ENCODE data around the gene CLK1. TPM values are rescaled to one million over a fixed set of nuclear protein-coding genes. Genes with fewer than 3 reads are reported as not detected.

The CLK1 gene
- total RNA-seq, 2 experiments from 2014 or later = 164 to 169 TPM

DNA sequence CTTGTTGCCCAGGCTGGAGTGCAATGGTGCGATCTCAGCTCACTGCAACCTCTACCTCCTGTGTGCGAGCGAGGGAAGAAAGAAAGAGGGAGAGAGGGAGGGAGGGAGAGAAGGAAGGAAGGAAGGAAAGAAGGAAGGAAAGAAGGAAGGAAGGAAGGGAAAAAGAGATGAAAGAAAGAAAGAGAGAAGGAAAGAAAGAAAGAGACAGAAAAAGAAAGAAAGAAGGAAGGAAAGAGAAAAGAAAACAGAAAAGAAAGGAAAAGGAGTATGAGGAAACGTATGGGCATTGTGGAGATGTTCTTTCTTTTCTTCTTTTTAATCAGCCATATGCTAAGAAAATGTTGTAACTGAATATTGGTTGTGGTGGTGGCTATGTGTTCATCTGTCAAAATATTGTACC, 16.5 kb downstream of the CLK1 start:
- ChIA-PET CTCF (no interaction called here), POLR2A (interaction anchor here (1.8 to 2.5 kb wide), 3 partner anchors 11 to 29 kb away, joined by 6 to 18 read pairs (median 18); partner anchors contain the start of gene CLK1)
- H3K4me3 Mint-ChIP-seq = no peak overlapping the region
- no peak for DNase-seq
- H3K4me1 Mint-ChIP-seq = peaks cover 2% of the 10 kb centered on the region
- peaks cover 29% of the 10 kb centered on the region for H3K36me3 Mint-ChIP-seq (ENCODE audit: low read depth)
- H3K9me3 Mint-ChIP-seq = no peaks in the 10 kb centered on the region
- no peaks in the 10 kb centered on the region for H3K27me3 Mint-ChIP-seq
- H3K27ac Mint-ChIP-seq = no peak overlapping the region

DNA sequence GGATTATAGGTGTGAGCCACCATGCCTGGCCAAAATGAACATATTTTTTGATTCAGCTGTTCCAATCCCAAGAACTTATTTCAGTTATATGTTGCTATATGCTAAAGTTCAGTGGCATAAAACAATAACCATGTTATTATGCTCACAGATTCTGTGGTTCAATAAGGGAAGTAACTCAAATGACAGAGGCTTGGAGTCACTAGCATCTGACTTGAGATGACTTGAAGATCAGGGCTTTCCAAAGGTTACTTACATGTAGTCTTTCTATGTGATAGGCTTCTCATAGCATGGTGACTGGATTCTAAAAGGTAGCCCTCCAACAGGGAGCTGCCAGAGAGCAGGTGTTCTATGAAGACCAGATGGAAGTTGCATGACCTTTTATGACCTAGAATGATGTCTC, 17.2 kb downstream of the CLK1 start:
- peaks cover under 1% of the 10 kb centered on the region for H3K4me1 Mint-ChIP-seq
- no peak for DNase-seq
- no peak overlapping the region for H3K27ac Mint-ChIP-seq
- no peak overlapping the region for H3K4me3 Mint-ChIP-seq
- H3K27me3 Mint-ChIP-seq = no peaks in the 10 kb centered on the region
- peaks cover 22% of the 10 kb centered on the region for H3K36me3 Mint-ChIP-seq (ENCODE audit: low read depth)
- ChIA-PET POLR2A (interaction anchor here (2.9 kb wide), 1 partner anchor 20 kb away, joined by 15 read pairs; no protein-coding TSS in a partner anchor), CTCF (interaction anchor here (0.7 kb wide), 1 partner anchor 98 kb away, joined by 3 read pairs; no protein-coding TSS in a partner anchor)
- no peaks in the 10 kb centered on the region for H3K9me3 Mint-ChIP-seq

DNA sequence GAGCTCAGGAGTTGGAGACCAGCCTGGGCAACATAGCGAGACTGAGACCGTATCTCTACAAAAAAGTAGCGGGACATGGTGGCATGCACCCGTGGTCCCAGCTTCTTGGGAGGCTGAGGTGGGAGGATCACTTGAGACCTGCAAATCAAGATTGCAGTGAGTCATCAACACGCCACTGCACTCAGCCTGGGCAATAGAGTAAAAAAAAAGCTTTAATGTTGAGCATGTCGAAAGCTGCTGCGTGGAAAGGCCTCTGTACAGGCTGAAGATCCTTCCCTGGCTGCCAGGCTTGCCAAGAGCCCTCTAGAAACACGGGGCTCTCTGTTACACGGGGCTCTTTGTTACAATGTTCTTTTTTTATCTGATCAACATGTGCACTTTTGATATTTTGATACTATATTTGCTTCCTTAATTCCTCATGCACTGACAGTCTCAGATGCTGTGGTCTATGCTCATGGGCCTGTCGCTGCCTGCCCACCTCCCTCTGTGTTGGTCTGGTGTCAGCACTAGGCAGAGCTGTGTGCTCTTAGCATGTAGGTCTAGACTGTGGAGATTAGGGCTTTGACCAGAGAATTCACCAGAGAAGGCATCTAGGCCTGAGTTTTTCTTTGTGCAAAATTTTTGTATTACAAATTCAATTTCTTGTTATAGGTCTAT, 18.7 kb downstream of the CLK1 start:
- ChIA-PET POLR2A (interaction anchor here (0.7 to 2.9 kb wide), 5 partner anchors 11 to 42 kb away, joined by 4 to 15 read pairs (median 6); partner anchors contain the start of gene CLK1), CTCF (no interaction called here)
- Mint-ChIP-seq H3K36me3 (ENCODE audit: low read depth) (peaks cover 7% of the 10 kb centered on the region), H3K4me3 (no peak overlapping the region), H3K27ac (no peak overlapping the region), H3K4me1 (no peaks in the 10 kb centered on the region), H3K9me3 (no peaks in the 10 kb centered on the region), H3K27me3 (no peaks in the 10 kb centered on the region)
- no peak for DNase-seq

DNA sequence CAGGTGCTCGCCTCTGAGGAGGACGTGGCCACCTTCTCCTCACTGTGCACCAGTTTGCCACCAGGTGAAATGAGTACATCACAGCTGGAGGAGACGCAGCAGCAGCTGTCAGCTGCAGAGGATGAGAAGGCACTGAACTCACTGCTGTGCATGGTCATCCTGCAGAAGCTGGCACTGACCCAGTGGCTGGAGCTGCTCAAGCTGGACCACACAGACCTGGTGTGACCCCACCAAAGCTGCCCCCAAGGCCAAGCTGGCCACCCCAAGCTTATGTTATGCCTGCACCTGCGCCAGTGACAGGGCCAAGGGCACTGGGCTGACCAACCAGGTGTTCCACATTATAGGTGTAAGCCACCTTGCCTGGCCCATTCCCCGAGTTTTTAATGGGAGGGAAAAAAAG, 19.3 kb downstream of the CLK1 start:
- Mint-ChIP-seq H3K27me3 (no peaks in the 10 kb centered on the region), H3K27ac (no peak overlapping the region), H3K4me1 (no peaks in the 10 kb centered on the region), H3K9me3 (no peaks in the 10 kb centered on the region), H3K4me3 (no peak overlapping the region), H3K36me3 (ENCODE audit: low read depth) (peaks cover 1% of the 10 kb centered on the region)
- CTCF ChIA-PET = no interaction called here
- DNase-seq = no peak
- POLR2A ChIA-PET = interaction anchor here (0.7 to 2.9 kb wide), 7 partner anchors 11 to 42 kb away, joined by 3 to 15 read pairs (median 4); partner anchors contain the start of gene CLK1

DNA sequence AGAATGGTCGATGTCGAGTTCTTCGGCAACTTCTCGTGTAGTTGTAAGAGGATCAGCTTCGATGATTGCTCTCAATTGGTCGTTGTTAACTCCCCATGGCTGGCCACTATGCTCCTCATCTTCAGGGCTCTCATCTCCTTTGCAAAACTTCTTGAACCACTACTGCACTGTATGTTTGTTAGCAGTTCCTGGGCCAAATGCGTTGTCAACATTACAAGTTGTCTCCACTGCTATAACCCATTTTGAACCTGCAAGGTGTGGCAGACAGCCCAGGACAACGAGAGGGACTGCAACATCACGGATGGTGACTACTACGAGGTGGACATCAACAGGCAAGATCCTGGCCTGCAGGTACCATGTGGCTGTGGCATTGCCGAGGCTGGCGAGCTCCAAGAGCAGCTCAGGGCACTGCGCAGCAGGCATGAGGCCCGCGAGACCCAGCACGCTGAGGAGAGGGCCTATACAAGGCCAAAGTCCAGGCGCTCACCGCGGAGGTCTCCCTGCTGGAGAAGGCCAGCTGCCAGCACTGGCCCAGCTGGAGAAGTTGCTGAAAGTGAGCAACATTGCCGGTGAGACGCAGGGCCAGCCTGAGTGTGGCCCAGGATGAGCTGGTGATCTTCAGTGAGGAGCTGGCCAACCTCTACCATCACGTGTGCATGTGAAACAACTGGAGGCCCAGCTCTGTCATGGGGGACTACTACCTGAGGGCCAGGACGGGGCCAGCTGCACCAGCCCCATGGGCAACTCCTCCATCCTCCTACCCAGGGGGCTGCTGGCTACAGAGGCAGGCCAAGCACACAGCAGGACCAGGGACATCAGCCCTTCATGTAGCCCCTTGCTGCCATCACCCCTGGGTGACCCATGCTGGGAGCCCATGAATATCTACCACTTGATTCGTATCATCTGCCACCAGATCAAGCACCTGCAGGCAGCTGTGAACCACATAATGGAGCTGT, 20.2 kb downstream of the CLK1 start:
- ChIA-PET POLR2A (interaction anchor here (1.2 to 2.9 kb wide), 6 partner anchors 12 to 20 kb away, joined by 3 to 15 read pairs (median 5); partner anchors contain the start of gene CLK1), CTCF (interaction anchor here (0.6 to 1.0 kb wide), 2 partner anchors 36 to 81 kb away, joined by 3 to 5 read pairs; no protein-coding TSS in a partner anchor)
- H3K4me3 Mint-ChIP-seq = no peak overlapping the region
- H3K36me3 Mint-ChIP-seq (ENCODE audit: low read depth) = no peaks in the 10 kb centered on the region
- H3K9me3 Mint-ChIP-seq = no peaks in the 10 kb centered on the region
- DNase-seq = no peak
- H3K4me1 Mint-ChIP-seq = no peaks in the 10 kb centered on the region
- H3K27ac Mint-ChIP-seq = no peak overlapping the region
- H3K27me3 Mint-ChIP-seq = no peaks in the 10 kb centered on the region

DNA sequence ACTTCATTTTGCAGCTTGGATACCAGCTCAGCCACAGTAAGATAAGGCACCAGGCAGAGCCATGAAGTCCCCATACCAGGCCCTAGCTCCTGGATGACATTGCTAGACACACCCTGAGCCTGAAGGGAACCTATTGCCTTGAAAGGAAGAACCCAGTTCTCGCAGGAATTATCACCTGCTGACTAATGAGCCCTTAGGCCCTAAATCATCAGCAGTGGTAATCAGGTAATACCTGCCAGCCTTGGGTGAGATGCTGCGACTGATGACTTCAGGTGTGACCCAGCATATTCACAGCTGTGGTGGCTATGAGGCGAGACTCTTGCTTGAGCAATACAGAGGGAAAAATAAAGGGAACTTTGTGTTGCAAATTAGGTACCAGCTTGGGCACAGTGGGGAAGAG, 24.9 kb downstream of the CLK1 start:
- DNase-seq = no peak
- no peaks in the 10 kb centered on the region for H3K4me1 Mint-ChIP-seq
- H3K27me3 Mint-ChIP-seq = no peaks in the 10 kb centered on the region
- peaks cover 13% of the 10 kb centered on the region for H3K9me3 Mint-ChIP-seq
- ChIA-PET CTCF (no interaction called here), POLR2A (interaction anchor here (0.8 to 1.6 kb wide), 2 partner anchors 12 to 24 kb away, joined by 3 read pairs; no protein-coding TSS in a partner anchor)
- no peak overlapping the region for H3K4me3 Mint-ChIP-seq
- no peak overlapping the region for H3K27ac Mint-ChIP-seq
- H3K36me3 Mint-ChIP-seq (ENCODE audit: low read depth) = peaks cover 3% of the 10 kb centered on the region

DNA sequence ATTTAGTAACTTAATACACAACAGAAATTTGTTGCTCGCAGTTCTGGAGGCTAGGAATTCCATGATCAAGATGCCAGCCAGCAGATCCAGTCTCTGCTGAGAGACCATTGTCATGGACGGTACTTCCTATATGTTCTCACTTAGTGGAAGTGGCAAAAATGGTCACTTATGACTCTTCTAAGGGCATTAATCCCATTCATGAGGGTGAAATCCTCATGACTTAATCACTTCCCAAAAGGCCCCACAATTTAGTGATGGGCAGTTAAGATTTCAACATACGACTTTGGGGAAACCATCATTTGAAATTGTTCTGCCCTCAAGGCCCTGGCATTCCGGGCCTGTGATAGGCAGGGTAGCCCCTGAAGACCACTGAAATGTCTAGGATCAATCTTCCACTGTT, 29.8 kb downstream of the CLK1 start:
- ChIA-PET POLR2A (no interaction called here), CTCF (no interaction called here)
- no peak overlapping the region for H3K27ac Mint-ChIP-seq
- peaks cover 13% of the 10 kb centered on the region for H3K9me3 Mint-ChIP-seq
- no peaks in the 10 kb centered on the region for H3K27me3 Mint-ChIP-seq
- H3K4me1 Mint-ChIP-seq = no peaks in the 10 kb centered on the region
- H3K36me3 Mint-ChIP-seq (ENCODE audit: low read depth) = peaks cover 3% of the 10 kb centered on the region
- H3K4me3 Mint-ChIP-seq = no peak overlapping the region
- DNase-seq = no peak

DNA sequence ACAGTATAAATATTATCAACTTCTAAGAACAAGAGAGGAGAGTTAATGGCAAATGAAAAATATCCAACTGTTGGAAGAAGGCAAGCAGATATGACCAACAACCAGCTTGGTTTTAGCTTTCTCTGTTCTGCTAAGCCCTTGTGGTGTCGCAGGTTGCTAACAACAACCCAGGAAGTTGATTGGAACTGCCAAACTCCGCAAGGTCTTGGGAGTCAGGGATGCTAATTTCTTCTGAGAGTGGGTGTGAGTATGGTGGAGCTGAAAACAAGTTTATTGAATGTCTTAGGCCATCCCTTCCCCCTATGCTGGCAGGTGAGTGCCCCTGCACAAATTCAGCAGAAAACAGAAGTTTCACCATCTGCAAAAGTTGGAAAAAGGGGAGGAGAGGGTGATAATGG, 35.2 kb downstream of the CLK1 start:
- POLR2A ChIA-PET = interaction anchor here (3.6 to 4.3 kb wide), 2 partner anchors 13 to 16 kb away, joined by 15 to 49 read pairs; no protein-coding TSS in a partner anchor
- Mint-ChIP-seq H3K27ac (no peak overlapping the region), H3K27me3 (no peaks in the 10 kb centered on the region), H3K9me3 (no peaks in the 10 kb centered on the region), H3K36me3 (ENCODE audit: low read depth) (peaks cover 20% of the 10 kb centered on the region), H3K4me1 (no peaks in the 10 kb centered on the region), H3K4me3 (no peak overlapping the region)
- DNase-seq = no peak
- CTCF ChIA-PET = no interaction called here

DNA sequence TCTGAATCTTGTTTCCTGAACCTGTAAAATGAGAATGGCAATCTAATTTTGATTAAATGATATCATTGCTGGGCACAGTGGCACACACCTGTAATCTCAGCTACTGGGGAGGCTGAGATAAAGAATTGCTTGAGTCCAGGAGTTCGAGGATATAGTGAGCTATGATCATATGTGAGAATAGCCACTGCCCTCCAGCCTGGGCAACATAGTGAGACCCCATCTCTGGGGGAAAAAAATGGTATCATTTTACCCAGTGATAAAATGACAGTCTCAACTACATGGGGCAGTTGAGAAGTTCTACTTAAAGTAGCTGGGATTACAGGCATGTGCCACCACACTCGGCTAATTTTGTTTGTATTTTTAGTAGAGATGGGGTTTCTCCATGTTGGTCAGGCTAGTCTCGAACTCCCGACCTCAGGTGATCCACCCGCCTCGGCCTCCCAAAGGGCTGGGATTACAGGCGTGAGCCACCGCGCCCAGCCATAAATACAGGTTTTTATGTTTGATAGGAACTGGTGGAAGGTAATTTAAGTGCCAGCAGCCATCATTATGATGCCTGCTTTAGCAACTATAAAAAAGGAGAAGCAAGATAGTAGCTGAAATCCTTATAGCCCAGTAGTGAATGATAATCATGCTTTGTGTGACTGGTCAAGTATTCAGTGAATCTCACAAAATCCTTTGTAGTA, 35.7 kb downstream of the CLK1 start:
- POLR2A ChIA-PET = interaction anchor here (2.5 to 4.3 kb wide), 4 partner anchors 12 to 35 kb away, joined by 7 to 49 read pairs (median 14); partner anchors contain the start of gene CLK1
- H3K4me3 Mint-ChIP-seq = no peak overlapping the region
- no peaks in the 10 kb centered on the region for H3K4me1 Mint-ChIP-seq
- peaks cover 20% of the 10 kb centered on the region for H3K36me3 Mint-ChIP-seq (ENCODE audit: low read depth)
- H3K27ac Mint-ChIP-seq = no peak overlapping the region
- CTCF ChIA-PET = interaction anchor here (0.5 to 1.1 kb wide), 2 partner anchors 18 to 78 kb away, joined by 4 to 5 read pairs; no protein-coding TSS in a partner anchor
- no peak for DNase-seq
- no peaks in the 10 kb centered on the region for H3K27me3 Mint-ChIP-seq
- no peaks in the 10 kb centered on the region for H3K9me3 Mint-ChIP-seq

DNA sequence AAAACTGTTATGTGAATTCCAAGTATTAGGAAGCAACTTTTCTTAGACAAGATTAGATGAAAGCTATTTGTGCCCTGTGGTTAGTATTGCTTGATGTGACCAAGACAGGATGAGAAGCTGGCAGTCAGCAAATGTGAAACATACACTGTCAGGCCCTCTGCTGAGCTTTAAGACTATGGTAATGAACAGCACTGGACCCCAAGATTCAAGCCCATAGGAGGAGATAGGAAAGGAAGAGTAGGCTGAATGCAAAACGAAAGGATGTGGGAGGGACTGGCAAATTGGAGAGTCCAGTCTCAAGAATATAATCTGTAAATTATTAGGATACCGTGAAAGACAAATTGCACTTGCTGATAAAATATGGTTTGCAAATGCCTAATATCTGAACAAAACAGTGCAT, 36.4 kb downstream of the CLK1 start:
- peaks cover 20% of the 10 kb centered on the region for H3K36me3 Mint-ChIP-seq (ENCODE audit: low read depth)
- ChIA-PET CTCF (interaction anchor here (1.1 kb wide), 1 partner anchor 79 kb away, joined by 4 read pairs; no protein-coding TSS in a partner anchor), POLR2A (interaction anchor here (1.1 to 4.3 kb wide), 8 partner anchors 11 to 117 kb away, joined by 3 to 49 read pairs (median 6); partner anchors contain the start of gene CLK1)
- no peak for DNase-seq
- H3K4me1 Mint-ChIP-seq = no peaks in the 10 kb centered on the region
- no peaks in the 10 kb centered on the region for H3K9me3 Mint-ChIP-seq
- no peaks in the 10 kb centered on the region for H3K27me3 Mint-ChIP-seq
- no peak overlapping the region for H3K27ac Mint-ChIP-seq
- H3K4me3 Mint-ChIP-seq = no peak overlapping the region

DNA sequence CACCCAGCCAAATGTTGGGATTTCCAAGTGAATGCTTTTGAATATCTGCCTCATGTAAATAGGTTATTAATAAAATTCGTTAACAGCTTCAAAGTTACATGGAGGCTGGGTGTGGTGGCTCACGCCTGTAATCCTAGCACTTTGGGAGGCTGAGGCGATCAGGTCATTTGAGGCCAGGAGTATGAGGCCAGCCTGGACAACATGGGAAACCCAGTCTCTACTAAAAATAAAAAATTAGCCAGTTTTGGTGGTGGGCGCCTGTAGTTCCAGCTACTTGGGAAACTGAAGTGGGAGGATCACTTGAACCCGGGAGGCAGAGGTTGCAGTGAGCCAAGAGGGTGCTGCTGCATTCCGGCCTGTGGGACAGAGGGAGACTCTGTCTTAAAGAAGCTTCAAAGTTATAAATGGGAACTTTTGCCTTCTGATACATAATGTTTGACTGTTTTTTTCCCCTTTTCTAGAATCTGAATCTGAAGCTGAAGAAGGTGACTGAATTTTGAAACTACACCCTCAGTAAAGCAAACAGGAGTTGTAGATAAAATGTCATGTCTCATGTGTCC, 42.7 kb downstream of the CLK1 start:
- DNase-seq = no peak
- Mint-ChIP-seq H3K4me1 (peaks cover 12% of the 10 kb centered on the region), H3K4me3 (no peak overlapping the region), H3K36me3 (ENCODE audit: low read depth) (peaks cover 66% of the 10 kb centered on the region), H3K9me3 (no peaks in the 10 kb centered on the region), H3K27me3 (no peaks in the 10 kb centered on the region), H3K27ac (no peak overlapping the region)
- CTCF ChIA-PET = interaction anchor here (1.5 kb wide), 1 partner anchor 48 kb away, joined by 3 read pairs; no protein-coding TSS in a partner anchor
- POLR2A ChIA-PET = interaction anchor here (0.9 to 12.7 kb wide), 2 partner anchors 43 to 67 kb away, joined by 4 to 89 read pairs; partner anchors contain the start of genes CLK1, NIF3L1 and PPIL3

Data from activated CD4-positive, alpha-beta memory T cell treated with anti-CD3 and anti-CD28 coated beads, Interleukin-2, amount 10 ng/mL, durations not matched to agents 7 days and 5 days (primary cell).